SK-N-DZ (cell line): Measurements from ENCODE around the gene PDGFC.
A peak's percentile ranks its signal among the peaks of the same experiment; 100 is the strongest.

Experiments
- DNase-seq: peaks from one replicate; pipeline ENCODE4 v3.0.0-alpha.2; 2015; ENCODE audit warnings: low spot score

The PDGFC gene

GRCh38 chr4:156832886-156833285 lies 138.7 kb downstream of the PDGFC start:
- no peak for DNase-seq

- no peak for DNase-seq
Observed at GRCh38 chr4:156830351-156830750, 141.2 kb downstream of the PDGFC start.

- no peak for DNase-seq
Observed at GRCh38 chr4:156829201-156829873, 142.3 kb downstream of the PDGFC start.

- DNase-seq, result no peak
Observed at GRCh38 chr4:156827519-156827918, 144.1 kb downstream of the PDGFC start.

GRCh38 chr4:156825074-156825473 lies 146.5 kb downstream of the PDGFC start:
- DNase-seq, result no peak

GRCh38 chr4:156824451-156825060 lies 147.0 kb downstream of the PDGFC start:
- DNase-seq, result no peak

GRCh38 chr4:156820931-156821330 lies 150.7 kb downstream of the PDGFC start:
- no peak for DNase-seq

- DNase-seq, result no peak
Observed at GRCh38 chr4:156816360-156816755, 155.2 kb downstream of the PDGFC start.

GRCh38 chr4:156815717-156816359 lies 155.8 kb downstream of the PDGFC start:
- peak; percentile 3 for DNase-seq

- DNase-seq, result no peak
Observed at GRCh38 chr4:156811963-156812362, 159.6 kb downstream of the PDGFC start.

GRCh38 chr4:156811286-156811685 lies 160.3 kb downstream of the PDGFC start:
- DNase-seq, result no peak

GRCh38 chr4:156805696-156806095 lies 165.9 kb downstream of the PDGFC start:
- no peak for DNase-seq

GRCh38 chr4:156803056-156803455 lies 168.5 kb downstream of the PDGFC start:
- no peak for DNase-seq

- DNase-seq, result no peak
Observed at GRCh38 chr4:156800463-156800862, 171.1 kb downstream of the PDGFC start.

GRCh38 chr4:156799121-156799589 lies 172.4 kb downstream of the PDGFC start:
- no peak for DNase-seq

GRCh38 chr4:156798438-156798837 lies 173.2 kb downstream of the PDGFC start:
- DNase-seq, result no peak

GRCh38 chr4:156797206-156797605 lies 174.4 kb downstream of the PDGFC start:
- DNase-seq, result no peak

GRCh38 chr4:156795727-156796126 lies 175.9 kb downstream of the PDGFC start:
- peak; percentile 3 for DNase-seq

GRCh38 chr4:156794863-156795262 lies 176.7 kb downstream of the PDGFC start:
- no peak for DNase-seq

GRCh38 chr4:156792462-156793085 lies 179.0 kb downstream of the PDGFC start:
- no peak for DNase-seq

GRCh38 chr4:156790866-156791265 lies 180.7 kb downstream of the PDGFC start:
- DNase-seq, result no peak

- no peak for DNase-seq
Observed at GRCh38 chr4:156788782-156789181, 182.8 kb downstream of the PDGFC start.
